HG02973 (cell line): ENCODE results near the gene BIRC5.
"Not testable (repeated sequence)": the region's sequence is repeated elsewhere in the genome, so short reads cannot be mapped to it uniquely, and the experiment has no call there.

Experiments used
- ATAC-seq: cut with Tn5 transposase; IDR thresholded peaks from one replicate; pipeline ENCODE4 v1.9.1; 2021; ENCODE audit warnings: moderate library complexity; ENCODE audit not compliant: unreplicated experiment

Gene BIRC5

GRCh38 chr17:78224231-78225087, 10.4 kb downstream of the BIRC5 start:
- ATAC-seq: no peak

GRCh38 chr17:78225088-78225865, 11.2 kb downstream of the BIRC5 start:
- ATAC-seq: no peak

- ATAC-seq: no peak
These were observed 12.2 kb downstream of the BIRC5 start for GRCh38 chr17:78226055-78226758.

GRCh38 chr17:78226759-78227454, 12.9 kb downstream of the BIRC5 start:
- no peak for ATAC-seq

GRCh38 chr17:78227455-78227916, 13.4 kb downstream of the BIRC5 start:
- no peak for ATAC-seq

GRCh38 chr17:78228176-78228575, 14.1 kb downstream of the BIRC5 start:
- ATAC-seq: no peak

- ATAC-seq: no peak
These were observed 16.4 kb downstream of the BIRC5 start for GRCh38 chr17:78230252-78230962.

GRCh38 chr17:78230996-78231935, 17.2 kb downstream of the BIRC5 start, which contains the start of gene TMEM235:
TMEM235 (plus strand) TSS chr17:78231631; CDS start chr17:78232024, 393 bp downstream.
- no peak for ATAC-seq

GRCh38 chr17:78231991-78232858, 18.2 kb downstream of the BIRC5 start:
- no peak for ATAC-seq

- ATAC-seq: no peak
These were observed 18.8 kb downstream of the BIRC5 start for GRCh38 chr17:78232859-78233173.

GRCh38 chr17:78233678-78234077, 19.6 kb downstream of the BIRC5 start:
- ATAC-seq: no peak

- no peak for ATAC-seq
These were observed 20.3 kb downstream of the BIRC5 start for GRCh38 chr17:78234261-78234865.

GRCh38 chr17:78235022-78235421, 21.0 kb downstream of the BIRC5 start:
- ATAC-seq: not testable (repeated sequence)

GRCh38 chr17:78235885-78236284, 21.8 kb downstream of the BIRC5 start:
- ATAC-seq: no peak

GRCh38 chr17:78236362-78237127, 22.5 kb downstream of the BIRC5 start:
- ATAC-seq: no peak

GRCh38 chr17:78237401-78238012, 23.5 kb downstream of the BIRC5 start:
- ATAC-seq: no peak
